HG03045 (cell line): Measurements from ENCODE around the gene FLRT1.

Experiments
- ATAC-seq: cut with Tn5 transposase; IDR thresholded peaks from one replicate; pipeline ENCODE4 v1.9.1; 2021; ENCODE audit warnings: mild to moderate bottlenecking, moderate library complexity; ENCODE audit not compliant: unreplicated experiment

Gene FLRT1

DNA sequence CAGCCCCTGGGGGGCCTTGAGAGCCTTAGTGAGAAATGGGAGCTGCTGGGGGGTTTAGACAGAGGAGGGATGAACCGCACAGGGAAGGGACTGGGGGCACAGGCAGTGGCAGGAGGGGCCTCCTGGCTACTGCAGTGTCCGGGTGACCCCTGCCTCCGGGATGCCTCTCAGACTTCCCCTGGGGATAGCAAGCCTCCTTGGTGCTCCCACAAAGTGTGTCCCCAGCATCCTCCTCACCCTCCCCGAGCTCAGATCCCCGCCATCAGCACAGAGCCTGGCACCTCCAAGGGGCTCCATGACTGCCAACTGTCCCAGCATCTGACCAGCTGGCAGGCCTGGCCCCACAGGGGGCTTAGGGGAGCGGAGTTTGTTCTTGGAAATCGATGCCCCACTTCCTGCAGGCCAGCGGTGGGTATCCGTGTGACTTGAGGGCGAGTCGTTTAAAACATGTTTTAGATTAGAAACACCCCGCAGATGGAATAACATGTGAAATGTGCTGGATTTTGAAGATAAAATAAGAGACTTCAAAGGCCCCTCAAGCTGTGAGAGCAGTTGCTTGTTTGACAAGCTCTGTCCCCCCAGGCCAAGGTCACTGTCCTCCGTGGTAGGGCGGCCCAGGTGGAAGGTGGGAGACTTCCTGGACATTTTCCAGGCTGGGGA, 13.5 kb upstream of the FLRT1 start:
- no peak for ATAC-seq

DNA sequence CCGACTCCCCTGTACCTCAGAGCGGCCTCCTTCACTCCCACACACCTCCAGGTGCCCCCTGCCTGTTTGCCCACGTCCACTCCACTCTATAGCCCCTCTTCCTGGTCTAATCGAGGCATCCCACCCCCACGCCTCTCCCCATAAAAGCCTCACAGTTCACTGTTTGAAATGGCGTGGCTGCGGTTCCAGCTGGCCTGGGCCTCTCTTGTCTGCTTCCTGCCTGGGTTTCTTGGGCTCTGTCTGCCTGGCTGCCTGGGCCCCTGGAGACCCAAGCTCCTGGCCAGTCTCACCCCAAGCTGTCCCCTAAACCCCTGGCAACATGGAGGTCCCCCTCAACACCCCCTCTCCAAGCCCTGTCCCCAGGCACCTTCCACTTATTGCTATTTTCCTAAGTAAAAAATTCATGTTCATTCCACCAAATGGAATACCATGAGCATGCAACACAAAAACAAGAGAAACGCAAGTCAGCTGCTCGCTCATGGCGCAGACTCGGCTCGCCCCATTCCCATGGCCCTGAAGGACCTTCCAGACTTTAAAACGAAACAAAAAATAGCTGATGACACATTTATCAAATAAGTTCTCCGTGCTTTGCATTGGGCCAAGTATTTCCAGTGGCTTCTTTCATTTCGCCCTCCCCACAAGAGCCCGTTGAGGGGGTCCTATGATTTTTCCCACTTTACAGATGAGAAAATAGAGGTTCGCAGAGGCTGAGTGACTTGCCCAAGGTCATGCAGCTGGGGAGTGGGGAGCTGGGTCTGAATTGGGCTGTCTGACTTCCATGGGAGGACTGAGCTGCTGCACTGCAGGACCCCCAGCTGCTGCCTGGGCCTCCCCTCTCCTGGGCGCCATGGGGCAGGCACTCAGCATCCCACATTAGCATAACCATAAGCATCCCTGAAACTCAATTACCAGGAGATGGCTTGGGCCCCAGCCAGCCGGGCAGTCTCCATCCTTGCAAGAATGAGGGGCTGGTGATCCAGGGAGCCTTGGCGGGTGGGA, 11.7 kb upstream of the FLRT1 start:
- no peak for ATAC-seq

- ATAC-seq: no peak
Measured at GRCh38 chr11:64025205-64025604, 10.5 kb upstream of the FLRT1 start.

DNA sequence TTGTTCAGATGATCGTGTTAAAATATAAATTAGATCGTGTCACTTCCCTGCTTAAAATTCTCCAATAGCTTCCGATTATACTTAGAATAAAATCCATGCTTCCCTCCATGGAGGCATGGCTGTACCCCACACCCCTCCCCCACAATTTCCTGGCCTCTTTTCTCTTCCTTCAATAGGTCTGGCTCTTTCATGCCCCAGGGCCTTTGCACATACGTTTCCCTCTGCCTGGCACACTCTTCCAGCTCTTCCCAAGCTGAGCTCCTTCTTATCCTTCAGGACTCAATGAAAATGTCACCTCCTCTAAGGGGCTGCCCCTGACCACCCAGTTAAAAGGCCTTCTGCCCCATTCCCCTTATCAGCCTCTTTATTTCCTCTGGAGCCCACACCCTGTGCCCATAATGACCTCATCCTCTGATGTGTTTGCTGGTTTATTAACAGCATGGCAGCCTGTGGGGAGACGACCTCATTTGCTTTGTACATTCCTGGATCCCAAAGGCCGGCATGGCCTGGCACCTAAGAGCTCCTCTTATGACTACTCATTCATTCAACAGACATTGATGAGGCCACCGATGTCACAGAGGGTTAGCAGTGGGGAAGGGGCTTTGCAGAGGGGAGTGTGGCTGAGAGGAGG, 9.0 kb upstream of the FLRT1 start:
- no peak for ATAC-seq

DNA sequence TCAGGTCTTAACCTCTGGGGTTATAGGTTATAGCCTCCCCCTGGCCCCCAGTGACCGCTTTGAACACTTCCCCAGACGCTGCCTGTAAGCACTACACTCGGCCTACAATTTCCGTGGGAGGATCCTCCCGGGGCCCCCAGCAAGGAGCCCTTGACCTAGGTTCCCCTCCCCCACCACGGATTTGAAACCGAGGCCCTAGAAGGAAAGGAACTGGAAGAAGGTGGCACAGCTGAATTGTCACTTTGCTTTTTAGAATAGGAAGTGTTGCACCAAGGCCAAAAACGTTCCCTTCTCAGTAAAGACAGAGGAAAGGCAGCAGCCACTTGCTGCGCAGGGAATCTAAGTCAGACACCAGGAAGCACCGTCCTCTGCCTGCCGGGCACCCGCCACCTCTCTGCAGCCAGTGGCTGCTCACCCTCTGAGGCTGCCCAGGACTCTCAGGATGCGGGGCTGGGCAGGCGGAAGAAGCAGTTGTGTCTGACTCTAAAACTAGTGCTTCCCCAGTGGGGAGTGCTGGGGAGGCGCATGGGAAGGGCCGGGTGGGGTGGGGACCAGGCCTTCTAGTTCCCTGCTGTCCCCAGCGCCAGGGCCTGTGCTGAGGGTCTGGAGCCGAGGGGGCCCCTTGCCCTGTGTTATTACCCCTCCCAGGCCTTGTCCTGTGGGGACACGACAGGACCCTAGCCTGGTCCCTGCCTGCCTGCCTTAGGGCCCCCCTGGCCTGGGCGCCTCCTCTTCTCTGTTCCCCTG, 7.9 kb upstream of the FLRT1 start:
- no peak for ATAC-seq

GRCh38 chr11:64028398-64029115, 7.2 kb upstream of the FLRT1 start:
- no peak for ATAC-seq

DNA sequence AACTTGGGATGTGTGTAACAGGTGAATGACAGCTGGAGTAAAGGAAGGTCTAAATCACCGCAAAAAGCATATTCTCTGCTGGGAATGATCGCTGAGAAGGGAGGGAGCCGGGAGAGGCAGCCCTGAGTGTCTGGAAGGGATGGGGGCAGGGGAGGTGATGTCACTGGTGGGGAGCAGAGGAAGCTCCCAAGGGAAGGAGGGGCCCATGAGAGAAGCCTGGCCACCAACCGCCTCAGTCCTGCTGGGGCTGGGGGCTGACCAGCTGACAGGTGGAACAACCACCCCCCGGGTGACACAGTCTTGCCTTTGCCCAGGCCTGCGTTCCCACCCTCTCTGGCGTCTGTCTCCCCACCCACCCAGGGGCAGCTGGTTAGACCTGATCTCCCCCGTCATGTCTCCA, 6.0 kb upstream of the FLRT1 start:
- no peak for ATAC-seq

DNA sequence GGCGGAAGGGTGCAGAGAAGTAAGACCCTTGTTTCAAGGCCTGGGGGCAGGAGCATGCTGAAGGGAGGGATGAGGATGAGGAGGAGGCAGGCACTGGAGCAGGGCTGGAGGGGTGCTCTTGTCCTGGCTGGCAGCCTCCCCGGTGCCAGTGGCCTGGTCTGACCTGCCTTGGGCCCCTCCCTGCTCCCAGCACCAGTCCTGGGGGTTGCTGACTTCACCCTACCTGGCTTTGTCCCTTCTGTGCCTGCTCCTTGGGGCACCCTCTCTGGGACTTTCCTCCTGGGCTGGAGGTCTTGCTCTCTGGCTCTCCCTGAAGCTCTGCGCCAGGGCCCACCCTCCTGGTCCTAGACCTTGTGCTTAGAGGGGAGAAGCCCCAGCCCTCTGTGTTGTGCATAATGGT, 4.7 kb upstream of the FLRT1 start:
- ATAC-seq: no peak

DNA sequence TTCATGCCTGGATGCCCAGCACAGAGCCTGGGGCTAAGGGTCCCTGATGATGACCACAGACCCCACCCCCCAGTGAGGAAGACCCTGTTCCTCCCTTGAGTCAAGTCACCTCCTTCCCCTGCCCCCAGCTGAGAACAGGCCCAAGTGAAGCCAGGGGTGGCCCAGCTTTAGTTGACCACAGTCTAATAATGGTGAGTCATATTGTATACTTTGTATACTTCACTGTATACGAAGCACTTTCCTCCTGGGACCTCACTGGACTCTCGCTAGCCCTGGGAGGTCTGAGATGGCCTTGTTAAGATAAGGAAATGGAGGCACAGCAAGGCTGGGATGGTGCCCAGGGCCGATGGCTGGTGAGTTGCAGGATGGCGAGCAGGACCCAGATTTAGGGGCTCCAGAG, 3.7 kb upstream of the FLRT1 start:
- no peak for ATAC-seq

DNA sequence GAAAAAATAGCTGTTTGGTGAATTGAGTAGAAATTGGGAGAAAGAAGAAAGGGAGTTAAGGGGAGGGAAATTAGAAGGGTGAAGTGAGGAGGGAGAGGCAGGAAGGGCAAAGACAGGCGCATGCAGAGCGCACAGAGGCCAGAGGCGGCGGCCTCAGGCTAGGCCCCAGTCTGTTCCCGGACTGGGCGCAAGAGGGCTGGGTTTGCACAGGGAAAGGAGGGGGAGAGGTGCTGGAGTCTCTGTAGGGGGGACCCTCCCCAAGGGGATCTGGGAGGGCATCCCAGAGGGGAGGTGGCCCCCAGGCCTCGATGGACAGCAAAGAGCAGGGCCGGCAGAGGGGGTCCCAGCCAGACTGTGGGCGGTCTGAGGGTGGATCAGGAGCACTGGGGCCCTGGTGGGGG, 1.3 kb upstream of the FLRT1 start:
- no peak for ATAC-seq

DNA sequence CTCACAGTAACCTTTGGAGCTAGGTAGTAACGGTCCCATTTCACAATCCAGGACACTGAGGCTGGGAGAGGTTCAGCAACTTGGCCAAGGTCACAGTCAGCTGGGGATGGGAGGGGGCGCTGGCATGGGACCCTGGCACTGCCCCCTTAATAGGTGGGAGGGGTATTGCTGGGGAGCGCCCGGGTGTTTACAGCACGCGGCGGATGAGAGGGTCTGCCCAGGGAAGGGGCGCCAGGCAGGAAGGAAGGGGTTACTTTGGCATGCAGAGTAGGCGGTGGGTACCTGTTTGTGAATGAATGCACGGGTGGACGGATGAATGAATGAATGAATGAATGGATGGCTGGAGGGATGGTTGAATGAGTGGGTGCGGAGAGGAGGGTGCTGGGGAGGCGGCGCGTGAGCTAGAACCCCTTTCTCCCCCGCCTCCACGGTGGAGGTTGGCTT, 628 bp upstream of the FLRT1 start:
- no peak for ATAC-seq

DNA sequence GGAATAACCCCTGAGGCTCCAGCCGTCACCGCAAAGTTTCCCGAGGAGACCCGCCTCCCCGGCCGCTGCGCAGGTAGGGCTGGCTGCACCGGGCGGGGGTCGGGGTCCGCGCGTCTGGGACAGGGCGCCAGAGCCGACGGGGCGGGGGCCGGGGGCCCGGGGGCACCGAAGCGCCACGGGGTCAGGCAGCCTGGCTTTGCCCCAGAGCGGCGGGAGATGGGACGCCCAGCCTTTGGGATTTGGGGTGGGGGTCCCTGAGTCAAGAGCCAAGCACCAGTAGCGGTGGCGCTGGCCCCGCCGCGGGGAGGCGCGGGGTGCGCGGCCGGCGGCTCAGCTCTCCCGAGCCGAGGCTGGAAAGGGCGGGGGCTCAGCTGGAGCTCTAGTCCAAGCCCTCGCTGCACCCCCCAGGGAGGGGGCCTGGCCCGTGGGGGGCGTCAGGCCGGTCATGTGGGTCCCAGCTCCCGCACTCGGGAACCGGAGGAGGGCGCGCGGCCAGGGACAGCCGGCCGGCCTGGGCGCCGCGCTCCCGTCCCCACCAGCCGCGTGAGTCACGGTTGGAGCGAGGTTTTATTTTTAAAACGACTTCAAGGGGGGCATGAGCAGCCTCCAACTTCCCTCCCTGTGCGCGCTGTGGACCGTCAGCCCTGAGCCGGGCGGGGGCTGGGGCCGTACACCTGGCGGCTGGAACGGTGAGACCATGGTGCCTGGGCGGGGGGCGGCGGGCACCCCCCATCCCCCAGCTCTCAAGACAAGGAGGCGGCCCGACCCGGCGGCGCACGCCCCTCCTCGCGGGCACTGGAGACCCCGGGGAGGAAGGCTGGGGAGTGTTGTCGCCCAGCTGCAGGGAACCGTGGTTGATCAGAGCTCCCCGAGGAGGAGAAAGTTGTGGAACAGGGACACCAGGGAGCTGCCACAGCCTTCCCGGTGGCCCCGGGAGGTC, 626 bp downstream of the FLRT1 start:
- no peak for ATAC-seq

GRCh38 chr11:64037027-64037634, 1.4 kb downstream of the FLRT1 start:
- no peak for ATAC-seq

GRCh38 chr11:64038500-64038899, 2.8 kb downstream of the FLRT1 start:
- no peak for ATAC-seq

- ATAC-seq: no peak
Measured at GRCh38 chr11:64039012-64039665, 3.4 kb downstream of the FLRT1 start.

- no peak for ATAC-seq
Measured at GRCh38 chr11:64040684-64041322, 5.1 kb downstream of the FLRT1 start.

DNA sequence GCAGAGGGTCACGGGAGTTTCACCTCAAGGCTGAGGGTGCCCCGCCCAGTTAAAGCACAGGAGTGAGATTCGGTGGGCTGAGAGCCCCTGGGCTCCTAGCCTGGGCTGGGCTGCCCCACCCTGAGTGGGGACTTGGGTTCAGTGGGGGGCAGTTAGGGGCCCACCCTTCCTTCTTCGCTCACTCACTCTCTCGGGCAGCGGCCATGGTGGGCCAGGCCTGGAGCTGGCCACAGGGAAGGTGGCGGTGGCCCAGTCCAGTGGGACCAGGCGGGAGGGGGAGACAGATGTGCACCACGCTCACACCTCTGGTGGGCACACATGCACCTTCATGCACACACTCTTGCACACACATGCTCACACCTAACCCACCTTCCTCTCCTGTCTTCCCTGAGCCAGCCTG, 6.1 kb downstream of the FLRT1 start:
- ATAC-seq: no peak

DNA sequence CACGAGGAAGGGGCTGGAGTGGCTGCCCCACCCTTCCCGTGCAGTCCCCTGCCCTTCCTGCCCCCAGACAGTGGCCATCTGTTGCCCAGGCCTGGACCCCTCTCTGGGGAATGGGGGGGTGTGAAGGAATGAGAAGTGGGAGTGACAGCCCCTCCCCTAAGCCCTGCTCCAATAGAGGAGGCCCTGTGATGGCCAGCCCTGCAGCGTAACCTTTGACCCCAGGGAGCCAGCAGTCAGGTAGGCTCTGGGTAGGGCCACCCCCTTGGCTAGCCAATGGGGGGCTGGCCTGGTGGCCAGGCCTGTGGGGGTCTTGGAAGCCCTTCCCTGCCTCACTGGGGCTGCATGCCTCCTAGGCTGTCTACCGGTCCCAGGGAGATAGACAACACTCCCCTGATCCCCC, 6.6 kb downstream of the FLRT1 start:
- no peak for ATAC-seq
